Activated CD8-positive, alpha-beta T cell treated with anti-CD3 and anti-CD28 coated beads, Interleukin-2, amount 10 ng/mL, durations not matched to agents 7 days and 5 days (primary cell): ENCODE measurements around the gene ID3. TPM values are rescaled to one million over a fixed set of nuclear protein-coding genes. Genes with fewer than 3 reads are reported as not detected.
A peak's percentile ranks its signal among the peaks of the same experiment; 100 is the strongest.

Experiments used
- ATAC-seq: fragments of 150-1000 bp; cut with Tn5 transposase; one replicate; pipeline ENCODE4 v1.10.0; 2021; ENCODE audit warnings: moderate library complexity
- CTCF ChIA-PET: fragments of 350-600 bp; sonication (Branson Sonifier 250); formaldehyde crosslinking; loops from one replicate; lab custom pipeline; 2021; ENCODE audit warnings: antibody characterized with exemption; lab: Charles Lee
- POLR2A ChIA-PET: fragments of 350-600 bp; sonication (Branson Sonifier 250); formaldehyde crosslinking; loops from one replicate; lab custom pipeline; 2021; ENCODE audit warnings: antibody characterized with exemption; lab: Charles Lee
- DNase-seq: peaks from one replicate; pipeline ENCODE4 v3.0.0-alpha.2; 2020
- H3K27ac Mint-ChIP-seq: one replicate; pipeline ENCODE4 v1.8.0; 2021; ENCODE audit warnings: mild to moderate bottlenecking, mixed read lengths
- H3K27me3 Mint-ChIP-seq: one replicate; pipeline ENCODE4 v1.8.0; 2021; ENCODE audit warnings: low read depth, mixed read lengths
- H3K36me3 Mint-ChIP-seq: one replicate; pipeline ENCODE4 v1.8.0; 2021; ENCODE audit warnings: low read depth, mixed read lengths
- H3K4me1 Mint-ChIP-seq: one replicate; pipeline ENCODE4 v1.8.0; 2021; ENCODE audit warnings: low read depth, mixed read lengths
- H3K4me3 Mint-ChIP-seq: one replicate; pipeline ENCODE4 v1.8.0; 2021; ENCODE audit warnings: mild to moderate bottlenecking, mixed read lengths
- H3K9me3 Mint-ChIP-seq: one replicate; pipeline ENCODE4 v1.8.0; 2022; ENCODE audit warnings: mixed read lengths; ENCODE audit not compliant: insufficient read depth
- total RNA-seq, 2 experiments: library from RNA; stranded (reverse); gene quantifications; one replicate each; pipeline ENCODE4 v1.2.3, GENCODE V29; 2021

Gene ID3
- total RNA-seq, 2 experiments from 2014 or later = 31.4 to 34.4 TPM

DNA sequence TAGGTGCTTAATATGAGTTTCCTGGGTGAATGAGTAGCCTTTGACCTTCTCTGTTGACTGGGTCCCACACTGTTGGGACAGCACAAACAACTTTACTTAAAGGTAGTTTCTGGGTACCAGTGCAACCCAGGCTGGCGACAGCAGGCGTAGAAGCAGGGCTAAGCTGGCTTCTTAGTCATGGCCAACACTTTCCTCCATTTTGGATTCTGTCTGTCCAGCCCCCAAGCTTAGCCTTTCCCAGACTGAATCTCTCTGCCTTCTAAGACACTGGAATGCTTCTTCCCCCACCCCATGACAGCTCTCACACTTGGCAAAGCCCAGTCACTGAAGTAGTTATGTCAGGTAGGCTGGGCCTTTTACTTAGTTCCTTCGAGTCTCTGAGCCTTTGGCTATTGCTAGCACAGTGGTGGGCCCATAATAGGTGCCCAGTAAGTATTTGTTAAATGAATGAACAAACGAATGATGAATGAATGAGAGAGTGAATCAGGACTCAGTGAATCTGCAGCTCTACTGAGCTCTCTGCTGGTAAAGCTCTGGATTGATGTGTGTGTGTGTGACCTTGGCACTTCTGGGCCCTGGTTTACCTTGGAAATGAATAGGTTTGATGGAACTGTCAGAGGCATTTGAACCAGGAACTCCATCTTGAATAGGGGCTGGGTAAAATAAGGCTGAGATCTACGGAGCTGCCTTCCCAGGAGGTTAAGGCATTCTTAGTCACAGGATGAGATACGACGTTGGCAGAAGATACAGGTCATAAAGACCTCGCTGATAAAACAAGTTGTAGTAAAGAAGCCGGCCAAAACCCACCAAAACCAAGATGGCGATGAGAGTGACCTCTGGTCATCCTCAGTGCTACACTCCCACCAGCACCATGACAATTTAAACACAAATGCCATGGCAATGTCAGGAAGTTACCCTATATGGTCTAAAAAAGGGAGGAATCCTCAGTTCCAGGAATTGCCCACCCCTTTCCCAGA is 37.4 kb upstream of the ID3 start:
- CTCF ChIA-PET = interaction anchor here (0.9 to 8.7 kb wide), 6 partner anchors 15 to 41 kb away, joined by 4 to 133 read pairs (median 15); partner anchors contain the start of gene ID3
- peaks cover 93% of the 10 kb centered on the region for H3K4me1 Mint-ChIP-seq
- DNase-seq (no peak), ATAC-seq (no peak)
- H3K27me3 Mint-ChIP-seq = no peaks in the 10 kb centered on the region
- no peaks in the 10 kb centered on the region for H3K9me3 Mint-ChIP-seq
- peaks cover 4% of the 10 kb centered on the region for H3K36me3 Mint-ChIP-seq
- H3K27ac Mint-ChIP-seq = peak overlapping the region; percentile 35
- POLR2A ChIA-PET = interaction anchor here (1.0 to 2.2 kb wide), 4 partner anchors 17 to 42 kb away, joined by 3 to 9 read pairs (median 4); partner anchors contain the start of gene ID3
- H3K4me3 Mint-ChIP-seq = no peak overlapping the region

- H3K36me3 Mint-ChIP-seq = no peaks in the 10 kb centered on the region
- no peaks in the 10 kb centered on the region for H3K27me3 Mint-ChIP-seq
- no peak for DNase-seq
Measured at GRCh38 chr1:23594927-23595353, 35.6 kb upstream of the ID3 start.

GRCh38 chr1:23594149-23594907 is 35.0 kb upstream of the ID3 start:
- Mint-ChIP-seq H3K36me3 (no peaks in the 10 kb centered on the region), H3K27ac (peak overlapping the region; percentile 69), H3K27me3 (no peaks in the 10 kb centered on the region), H3K4me1 (peaks cover 93% of the 10 kb centered on the region), H3K4me3 (peak overlapping the region; percentile 27), H3K9me3 (no peaks in the 10 kb centered on the region)
- no peak for DNase-seq
- ChIA-PET CTCF (interaction anchor here (0.7 to 5.8 kb wide), 6 partner anchors 17 to 43 kb away, joined by 3 to 41 read pairs (median 6); partner anchors contain the start of gene ID3), POLR2A (interaction anchor here (0.5 to 5.6 kb wide), 4 partner anchors 16 to 386 kb away, joined by 3 to 69 read pairs (median 3); partner anchors contain the start of gene ID3)
- ATAC-seq = no peak

More at GRCh38 chr1:23594927-23595353, 35.6 kb upstream of the ID3 start:
- CTCF ChIA-PET = interaction anchor here (1.2 to 5.8 kb wide), 3 partner anchors 18 to 40 kb away, joined by 3 to 41 read pairs (median 26); partner anchors contain the start of gene ID3
- Mint-ChIP-seq H3K27ac (peak overlapping the region; percentile 69), H3K4me1 (peaks cover 93% of the 10 kb centered on the region), H3K9me3 (no peaks in the 10 kb centered on the region), H3K4me3 (no peak overlapping the region)
- POLR2A ChIA-PET = interaction anchor here (1.2 to 5.6 kb wide), 2 partner anchors 15 to 38 kb away, joined by 3 to 69 read pairs; partner anchors contain the start of gene ID3
- no peak for ATAC-seq

DNA sequence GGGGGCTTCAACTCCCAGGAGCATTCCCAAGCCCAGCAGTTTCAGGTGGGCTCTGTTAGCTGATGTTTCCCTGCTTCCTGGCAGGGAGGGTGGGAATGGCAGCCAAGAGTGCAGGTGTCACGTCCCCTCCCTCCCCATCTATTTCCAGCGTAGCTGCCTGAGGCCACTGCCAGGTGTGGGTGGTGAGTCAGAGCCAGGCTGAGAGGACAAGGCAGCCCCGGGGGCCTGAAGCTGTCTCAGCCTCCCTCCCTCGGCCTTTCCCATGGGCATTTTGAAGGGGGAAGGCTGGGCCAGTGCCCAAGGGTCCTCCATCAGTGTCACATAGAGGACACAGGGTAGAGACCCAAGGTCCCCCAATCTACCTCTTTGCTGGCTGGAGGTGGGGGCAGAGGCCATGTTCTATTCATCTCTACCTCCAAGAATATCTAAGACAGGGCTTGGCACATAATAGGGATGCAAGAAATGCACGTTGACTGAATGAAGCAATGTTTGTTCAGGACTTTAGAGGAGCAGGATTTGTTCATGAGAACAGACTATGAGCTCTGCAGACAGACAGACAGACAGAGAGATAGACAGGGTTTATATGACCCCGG is 34.4 kb upstream of the ID3 start:
- CTCF ChIA-PET = interaction anchor here (0.7 to 5.8 kb wide), 9 partner anchors 7 to 44 kb away, joined by 3 to 41 read pairs (median 6); partner anchors contain the start of gene ID3
- ATAC-seq (no peak), DNase-seq (no peak)
- peaks cover 90% of the 10 kb centered on the region for H3K4me1 Mint-ChIP-seq
- H3K9me3 Mint-ChIP-seq = no peaks in the 10 kb centered on the region
- POLR2A ChIA-PET = interaction anchor here (0.5 to 5.6 kb wide), 6 partner anchors 7 to 387 kb away, joined by 3 to 69 read pairs (median 5); partner anchors contain the start of gene ID3
- no peak overlapping the region for H3K4me3 Mint-ChIP-seq
- H3K27ac Mint-ChIP-seq = no peak overlapping the region
- no peaks in the 10 kb centered on the region for H3K27me3 Mint-ChIP-seq
- H3K36me3 Mint-ChIP-seq = no peaks in the 10 kb centered on the region

GRCh38 chr1:23593042-23593521 is 33.8 kb upstream of the ID3 start:
- Mint-ChIP-seq H3K27me3 (no peaks in the 10 kb centered on the region), H3K27ac (peak overlapping the region; percentile 91), H3K9me3 (no peaks in the 10 kb centered on the region), H3K4me3 (no peak overlapping the region), H3K36me3 (no peaks in the 10 kb centered on the region), H3K4me1 (peaks cover 88% of the 10 kb centered on the region)
- POLR2A ChIA-PET = interaction anchor here (0.6 to 5.6 kb wide), 7 partner anchors 8 to 45 kb away, joined by 3 to 69 read pairs (median 6); partner anchors contain the start of gene ID3
- no peak for ATAC-seq
- no peak for DNase-seq
- CTCF ChIA-PET = interaction anchor here (0.7 to 5.8 kb wide), 10 partner anchors 8 to 44 kb away, joined by 3 to 41 read pairs (median 6); partner anchors contain the start of gene ID3

GRCh38 chr1:23592209-23592892 is 33.0 kb upstream of the ID3 start:
- POLR2A ChIA-PET = interaction anchor here (0.6 to 5.6 kb wide), 14 partner anchors 8 to 44 kb away, joined by 3 to 69 read pairs (median 4); partner anchors contain the start of gene ID3
- H3K4me3 Mint-ChIP-seq = peak overlapping the region; percentile 43
- no peaks in the 10 kb centered on the region for H3K9me3 Mint-ChIP-seq
- H3K36me3 Mint-ChIP-seq = no peaks in the 10 kb centered on the region
- H3K4me1 Mint-ChIP-seq = peaks cover 85% of the 10 kb centered on the region
- DNase-seq = no peak
- CTCF ChIA-PET = interaction anchor here (0.8 to 5.8 kb wide), 18 partner anchors 8 to 47 kb away, joined by 3 to 41 read pairs (median 7); partner anchors contain the start of gene ID3
- H3K27ac Mint-ChIP-seq = peak overlapping the region; percentile 91
- ATAC-seq = peak; percentile 24
- no peaks in the 10 kb centered on the region for H3K27me3 Mint-ChIP-seq

GRCh38 chr1:23591460-23592208 is 32.3 kb upstream of the ID3 start:
- CTCF ChIA-PET = interaction anchor here (0.8 to 5.8 kb wide), 20 partner anchors 9 to 73 kb away, joined by 3 to 41 read pairs (median 6); partner anchors contain the start of gene ID3
- Mint-ChIP-seq H3K4me1 (peaks cover 78% of the 10 kb centered on the region), H3K4me3 (peak overlapping the region; percentile 43), H3K27ac (peak overlapping the region; percentile 91), H3K9me3 (no peaks in the 10 kb centered on the region), H3K36me3 (no peaks in the 10 kb centered on the region), H3K27me3 (no peaks in the 10 kb centered on the region)
- DNase-seq (peak; percentile 70), ATAC-seq (peak; percentile 76)
- POLR2A ChIA-PET = interaction anchor here (0.6 to 5.6 kb wide), 16 partner anchors 9 to 43 kb away, joined by 3 to 69 read pairs (median 4); partner anchors contain the start of gene ID3

- DNase-seq (peak; percentile 42), ATAC-seq (no peak)
- H3K4me3 Mint-ChIP-seq = no peak overlapping the region
- H3K36me3 Mint-ChIP-seq = no peaks in the 10 kb centered on the region
- ChIA-PET CTCF (interaction anchor here (0.9 to 5.6 kb wide), 11 partner anchors 7 to 47 kb away, joined by 3 to 41 read pairs (median 9); no protein-coding TSS in a partner anchor), POLR2A (interaction anchor here (1.7 to 5.6 kb wide), 4 partner anchors 10 to 33 kb away, joined by 6 to 69 read pairs (median 14); partner anchors contain the start of gene ID3)
- H3K27me3 Mint-ChIP-seq = no peaks in the 10 kb centered on the region
- H3K4me1 Mint-ChIP-seq = peaks cover 71% of the 10 kb centered on the region
- H3K27ac Mint-ChIP-seq = peak overlapping the region; percentile 91
- no peaks in the 10 kb centered on the region for H3K9me3 Mint-ChIP-seq
Measured at GRCh38 chr1:23590058-23590783, 30.9 kb upstream of the ID3 start.

DNA sequence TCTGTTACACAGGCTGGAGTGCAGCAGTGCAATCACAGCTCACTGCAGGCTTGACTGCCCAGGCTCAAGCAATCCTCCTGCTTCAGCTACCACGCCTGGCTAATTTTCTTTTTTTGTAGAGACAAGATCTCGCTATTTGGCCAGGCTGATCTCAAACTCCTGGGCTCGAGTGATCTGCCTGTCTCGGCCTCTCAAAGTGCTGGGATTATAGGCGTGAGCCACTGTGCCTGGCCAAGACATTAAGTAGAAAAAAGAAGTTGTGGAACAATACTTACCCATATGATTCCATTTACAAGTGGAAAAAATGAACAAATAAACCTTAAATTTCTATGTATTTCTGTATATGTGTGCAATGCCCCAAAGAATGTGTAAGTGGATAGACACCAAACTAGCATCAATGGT is 30.3 kb upstream of the ID3 start:
- ChIA-PET POLR2A (interaction anchor here (5.6 kb wide), 1 partner anchor 33 kb away, joined by 69 read pairs; the partner anchor contains the start of gene ID3), CTCF (interaction anchor here (0.9 to 3.6 kb wide), 4 partner anchors 13 to 48 kb away, joined by 3 to 25 read pairs (median 11); no protein-coding TSS in a partner anchor)
- Mint-ChIP-seq H3K27me3 (no peaks in the 10 kb centered on the region), H3K4me1 (peaks cover 65% of the 10 kb centered on the region), H3K4me3 (no peak overlapping the region), H3K36me3 (no peaks in the 10 kb centered on the region), H3K27ac (no peak overlapping the region), H3K9me3 (no peaks in the 10 kb centered on the region)
- ATAC-seq (no peak), DNase-seq (no peak)
